Cardiac muscle cell (in vitro differentiated cells and primary cell): Measurements from ENCODE around the gene FNIP1. TPM values are rescaled to one million over a fixed set of nuclear protein-coding genes. Genes with fewer than 3 reads are reported as not detected.

ENCODE experiments used
- DNase-seq, 2 donors: peaks; one replicate each; pipeline versions ENCODE4 v3.0.0 to v3.0.0-alpha.2; 2010 to 2017; ENCODE audit warnings: low read depth in 1 of 2, low spot score in 1 of 2
- H3K27ac ChIP-seq: fragments of 200-600 bp; sonication (generic); 2 replicates; pipeline ENCODE4 v1.5.1; 2016
- H3K27me3 ChIP-seq: fragments of 200-600 bp; sonication (generic); 2 replicates; pipeline ENCODE4 v1.6.0; 2016; ENCODE audit warnings: control low read depth
- H3K36me3 ChIP-seq: fragments of 200-600 bp; sonication (generic); 2 replicates; pipeline ENCODE4 v1.5.1; 2016; ENCODE audit warnings: control low read depth
- H3K4me1 ChIP-seq: fragments of 200-600 bp; sonication (generic); 2 replicates; pipeline ENCODE4 v1.8.1; 2017; ENCODE audit warnings: low read depth, mild to moderate bottlenecking, mixed run types
- H3K4me3 ChIP-seq: fragments of 200-600 bp; sonication (generic); 2 replicates; pipeline ENCODE4 v1.5.1; 2016; ENCODE audit warnings: mild to moderate bottlenecking
- H3K9me3 ChIP-seq: fragments of 200-600 bp; sonication (generic); 2 replicates; pipeline ENCODE4 v1.5.1; 2017; ENCODE audit warnings: low read depth, mild to moderate bottlenecking, control low read depth
- polyA plus RNA-seq: library from polyadenylated mRNA; unstranded; fragments of >200 nt; fragmentation: Nextera tagmentation; extraction: Ambion mirVana; gene quantifications from 2 replicates; pipeline ENCODE4 v1.2.1, GENCODE V29; 2016
- total RNA-seq: library from RNA; depleted of rRNA; stranded (reverse); fragments of >200 nt; gene quantifications from 2 replicates; pipeline ENCODE4 v1.2.3, GENCODE V29; 2016
- TF ChIP-seq, protein P1 (sequence below): IDR thresholded peaks from 2 replicates; pipeline ENCODE4 v1.5.1; 2012; ENCODE audit warnings: low read depth, mild to moderate bottlenecking, low read length

The FNIP1 gene
- total and polyA plus RNA-seq, 2 experiments from 2014 or later = 10.1 to 24.4 TPM

DNA sequence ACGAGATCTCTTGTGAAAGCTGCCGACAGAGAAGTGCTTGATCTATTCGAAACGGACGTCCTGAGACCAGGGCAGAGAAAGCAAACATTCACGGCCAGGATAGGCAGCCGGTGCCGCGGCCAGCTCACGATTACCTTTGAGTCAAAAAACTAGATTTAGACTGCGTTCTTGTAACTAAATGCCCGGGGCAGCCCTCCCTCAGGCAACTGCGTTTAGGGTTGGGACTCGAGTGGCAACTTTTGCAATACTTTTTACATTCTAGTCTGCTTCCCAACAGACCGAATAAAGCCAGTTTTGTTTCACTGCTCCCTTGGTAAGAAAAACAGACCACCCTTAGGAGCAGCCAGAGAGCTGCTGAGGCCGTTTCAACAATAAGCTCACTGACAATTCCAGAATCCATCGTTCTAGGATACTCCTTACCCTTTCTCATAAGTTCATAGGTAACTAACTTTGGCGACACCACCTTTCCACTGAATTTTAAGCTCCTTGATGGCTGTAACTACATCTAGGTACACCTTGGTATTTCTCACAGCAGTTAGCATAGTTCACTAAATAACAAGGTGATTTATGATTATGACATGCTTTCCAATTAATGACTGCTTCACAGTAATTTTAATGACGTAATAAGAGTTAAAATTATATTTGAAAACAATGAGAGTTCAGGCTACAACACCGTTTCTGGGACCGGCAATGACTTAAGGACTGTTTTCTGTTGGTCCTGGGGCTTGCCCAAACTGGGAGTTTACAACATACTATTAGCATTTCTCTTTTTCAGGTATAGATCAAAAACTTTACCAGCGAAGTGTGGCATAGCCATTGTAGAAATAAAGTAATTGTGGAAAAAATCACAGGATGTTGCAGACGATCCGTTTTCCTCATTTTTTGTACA, 160.9 kb downstream of the FNIP1 start:
- H3K27me3 ChIP-seq = no peaks in the 10 kb centered on the region
- peaks cover 26% of the 10 kb centered on the region for H3K4me1 ChIP-seq
- peak; percentile 13 to 29 for DNase-seq
- no peaks in the 10 kb centered on the region for H3K9me3 ChIP-seq
- TF ChIP-seq, protein P1, sequence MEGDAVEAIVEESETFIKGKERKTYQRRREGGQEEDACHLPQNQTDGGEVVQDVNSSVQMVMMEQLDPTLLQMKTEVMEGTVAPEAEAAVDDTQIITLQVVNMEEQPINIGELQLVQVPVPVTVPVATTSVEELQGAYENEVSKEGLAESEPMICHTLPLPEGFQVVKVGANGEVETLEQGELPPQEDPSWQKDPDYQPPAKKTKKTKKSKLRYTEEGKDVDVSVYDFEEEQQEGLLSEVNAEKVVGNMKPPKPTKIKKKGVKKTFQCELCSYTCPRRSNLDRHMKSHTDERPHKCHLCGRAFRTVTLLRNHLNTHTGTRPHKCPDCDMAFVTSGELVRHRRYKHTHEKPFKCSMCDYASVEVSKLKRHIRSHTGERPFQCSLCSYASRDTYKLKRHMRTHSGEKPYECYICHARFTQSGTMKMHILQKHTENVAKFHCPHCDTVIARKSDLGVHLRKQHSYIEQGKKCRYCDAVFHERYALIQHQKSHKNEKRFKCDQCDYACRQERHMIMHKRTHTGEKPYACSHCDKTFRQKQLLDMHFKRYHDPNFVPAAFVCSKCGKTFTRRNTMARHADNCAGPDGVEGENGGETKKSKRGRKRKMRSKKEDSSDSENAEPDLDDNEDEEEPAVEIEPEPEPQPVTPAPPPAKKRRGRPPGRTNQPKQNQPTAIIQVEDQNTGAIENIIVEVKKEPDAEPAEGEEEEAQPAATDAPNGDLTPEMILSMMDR = no peak
- no peaks in the 10 kb centered on the region for H3K36me3 ChIP-seq
- H3K4me3 ChIP-seq = peak overlapping the region; percentile 67
- H3K27ac ChIP-seq = peak overlapping the region; percentile 98

DNA sequence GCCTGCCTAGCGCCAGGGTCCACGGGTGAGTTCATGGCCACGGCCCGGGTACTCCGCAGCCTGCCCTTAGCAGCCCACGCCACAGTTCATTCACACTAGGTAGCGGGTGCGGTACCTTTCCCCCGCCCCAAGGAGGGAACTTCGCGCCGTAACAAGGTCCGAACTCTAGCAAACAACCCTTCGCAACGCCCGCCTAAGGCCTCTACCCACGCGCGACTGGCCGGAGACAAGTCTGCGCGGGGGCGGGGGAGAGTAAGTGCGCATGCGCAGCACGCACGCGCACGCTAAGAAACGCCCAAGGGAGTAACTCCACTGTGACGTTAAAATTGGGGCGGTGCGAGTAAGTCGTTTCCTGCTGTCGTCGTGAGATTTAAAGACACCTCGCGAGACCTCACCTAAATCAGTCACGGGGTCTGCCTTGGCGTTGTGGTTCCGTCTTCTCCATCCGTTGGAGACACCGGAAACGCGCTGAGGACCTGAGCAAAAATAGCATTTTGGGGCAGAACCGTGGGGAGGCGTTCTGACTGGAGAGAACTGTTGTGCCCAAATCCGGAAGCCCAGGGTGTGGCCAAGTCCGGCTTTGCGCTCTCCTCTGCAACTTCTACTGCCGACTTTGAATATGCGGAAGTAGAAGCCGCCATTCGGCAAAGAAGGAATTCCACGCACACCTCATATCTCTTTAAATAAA, 161.7 kb downstream of the FNIP1 start, which contains the start of gene RAPGEF6:
Gene RAPGEF6 (minus strand): TSS at position 234 of the 688 bp plus-strand sequence. CDS start 199 bp downstream, at position 35.
- TF ChIP-seq, protein P1 = peak; percentile 10
- DNase-seq = peak; percentile 99 to 100
- Histone ChIP-seq H3K9me3 (no peaks in the 10 kb centered on the region), H3K27me3 (no peaks in the 10 kb centered on the region), H3K4me3 (peak within 1 kb of the TSS; percentile 67), H3K27ac (peak within 1 kb of the TSS; percentile 98), H3K36me3 (no peaks in the 10 kb centered on the region), H3K4me1 (peaks cover 26% of the 10 kb centered on the region)

DNA sequence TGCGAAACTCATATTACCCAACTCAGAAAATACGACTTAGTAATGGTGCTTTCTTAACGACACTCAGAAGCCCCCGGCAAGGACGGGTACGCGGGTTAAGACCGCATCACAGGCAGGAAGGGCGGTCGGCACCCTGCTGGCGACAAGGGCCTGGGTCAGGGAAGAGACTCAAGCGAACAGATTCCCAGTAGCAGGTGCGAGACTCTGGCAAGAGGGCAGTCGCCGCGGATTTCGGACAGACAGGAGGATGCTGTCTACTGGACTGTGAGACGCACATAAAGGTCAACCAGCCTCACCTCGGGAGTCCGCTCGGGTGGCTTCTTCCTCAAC, 162.2 kb downstream of the FNIP1 start:
- Histone ChIP-seq H3K27ac (peak overlapping the region; percentile 98), H3K36me3 (no peaks in the 10 kb centered on the region), H3K9me3 (no peaks in the 10 kb centered on the region), H3K27me3 (no peaks in the 10 kb centered on the region), H3K4me1 (peaks cover 24% of the 10 kb centered on the region), H3K4me3 (peak overlapping the region; percentile 67)
- TF ChIP-seq, protein P1 = peak; percentile 12
- DNase-seq = peak; percentile 48 to 72

DNA sequence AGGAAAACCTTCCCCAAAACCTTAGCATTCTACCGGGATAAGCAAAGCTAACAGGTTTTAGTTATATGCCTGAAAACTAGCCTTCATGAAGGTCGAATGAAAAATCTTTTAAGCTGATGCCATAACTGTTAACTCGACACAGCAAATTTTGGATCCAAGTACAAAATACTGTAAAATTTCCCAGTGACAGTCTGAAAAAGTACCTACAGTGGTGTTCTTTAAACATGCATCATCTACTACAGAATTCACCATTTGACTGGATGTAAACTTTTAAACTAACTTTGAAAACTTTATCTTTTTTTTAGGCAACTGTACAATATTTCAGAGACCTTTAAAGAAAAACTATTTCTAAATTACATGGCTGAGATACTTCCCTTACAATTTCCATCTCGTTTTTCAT, 162.6 kb downstream of the FNIP1 start:
- Histone ChIP-seq H3K4me3 (peak overlapping the region; percentile 67), H3K36me3 (no peaks in the 10 kb centered on the region), H3K9me3 (no peaks in the 10 kb centered on the region), H3K4me1 (peaks cover 23% of the 10 kb centered on the region), H3K27me3 (no peaks in the 10 kb centered on the region), H3K27ac (peak overlapping the region; percentile 98)
- TF ChIP-seq, protein P1 = no peak
- DNase-seq = no peak

DNA sequence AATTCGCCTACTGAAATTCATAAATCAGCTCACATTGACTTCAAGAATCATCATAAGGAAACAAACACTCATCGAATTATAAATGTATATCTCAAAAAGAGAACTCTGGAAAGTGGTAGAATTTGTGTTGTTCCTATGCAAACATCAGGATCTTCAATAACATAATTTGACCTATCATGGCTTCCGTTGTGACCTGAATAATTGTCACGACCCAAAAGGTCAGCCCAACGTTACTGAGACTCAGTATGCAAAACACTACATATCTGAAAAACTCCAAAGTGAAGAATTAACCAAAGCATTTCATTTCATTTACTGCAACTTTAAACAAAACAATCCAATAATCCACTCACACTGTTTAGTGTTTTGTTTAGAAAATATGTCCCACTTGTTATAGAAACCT, 163.0 kb downstream of the FNIP1 start:
- TF ChIP-seq, protein P1 = no peak
- DNase-seq = no peak
- Histone ChIP-seq H3K27me3 (no peaks in the 10 kb centered on the region), H3K4me1 (peaks cover 23% of the 10 kb centered on the region), H3K27ac (peak overlapping the region; percentile 98), H3K4me3 (peak overlapping the region; percentile 67), H3K36me3 (no peaks in the 10 kb centered on the region), H3K9me3 (no peaks in the 10 kb centered on the region)
